ENCODE measurements around the gene MVD. TPM values are rescaled to one million over a fixed set of nuclear protein-coding genes. Genes with fewer than 3 reads are reported as not detected.

MVD gene
- total and polyA plus RNA-seq, 2 of the 13 experiments (the other 11 are each of a cell fraction or from before 2014, with no cell fraction given), result 28.1 to 187 TPM

DNA sequence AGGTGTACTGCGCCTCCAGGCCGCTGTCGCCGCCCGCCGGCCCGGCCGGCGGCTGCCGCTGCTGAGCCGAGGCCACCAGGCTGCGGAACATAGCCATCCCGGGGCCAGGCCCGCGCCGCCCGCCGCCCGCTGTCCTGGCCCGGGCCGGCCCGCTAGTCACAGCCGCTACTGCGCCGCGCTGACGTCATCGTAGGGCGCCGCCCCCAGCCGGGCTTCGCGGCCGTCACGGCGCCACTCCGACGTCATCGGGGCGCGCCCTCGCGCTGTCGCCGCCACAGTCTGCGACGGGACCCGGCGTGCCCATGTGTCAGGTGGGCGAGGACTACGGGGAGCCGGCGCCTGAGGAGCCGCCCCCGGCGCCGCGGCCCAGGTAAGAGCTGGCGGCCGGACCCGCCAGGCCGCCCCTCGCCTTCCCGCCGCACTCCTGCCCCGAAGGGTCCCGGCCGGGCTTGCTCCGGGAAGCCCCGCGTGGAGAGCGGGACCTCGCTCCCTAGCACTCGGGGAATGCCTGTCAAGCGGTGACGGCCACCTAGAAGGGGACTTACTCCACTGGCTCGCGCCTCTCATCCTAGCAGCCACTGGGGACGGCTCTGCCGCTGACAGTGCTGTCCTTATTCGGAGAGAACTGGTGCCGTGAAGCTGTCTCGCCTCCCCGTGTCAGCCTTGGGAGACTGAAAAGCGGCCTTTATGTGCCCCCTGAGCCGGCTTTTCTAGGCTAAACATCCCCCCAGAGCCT lies 43.5 kb upstream of the MVD start, which contains the start of the genes CTU2 and RNF166 (continued):
- TF ChIP-seq ZNF44 (CRISPR knock-in tag; IDR thresholded peaks at IDR 0.05) (peak; percentile 43; the same call in 1 of the 2 replicates), ZNF501 (CRISPR knock-in tag; IDR thresholded peaks at IDR 0.05) (peak; percentile 27), SMARCE1 (IDR thresholded peaks at IDR 0.05; ENCODE audit: borderline replicate concordance) (no peak), AHDC1 (CRISPR knock-in tag; IDR thresholded peaks at IDR 0.05; ENCODE audit: borderline replicate concordance) (no peak), SAFB2 (CRISPR knock-in tag; IDR thresholded peaks at IDR 0.05; ENCODE audit: borderline replicate concordance, low read depth) (peak; percentile 57; the same call in 1 of the 2 replicates), MEIS2 (CRISPR knock-in tag; IDR thresholded peaks at IDR 0.05) (peak; percentile 82; the same call in 1 of the 2 replicates), MED1 (CRISPR knock-in tag; IDR thresholded peaks at IDR 0.05) (peak; percentile 86), ZNF768 (CRISPR knock-in tag; IDR thresholded peaks at IDR 0.05) (peak; percentile 80), IRX3 (CRISPR knock-in tag; IDR thresholded peaks at IDR 0.05; ENCODE audit: borderline replicate concordance, low read depth) (no peak; the same call in 1 of the 2 replicates), SALL2 (CRISPR knock-in tag; IDR thresholded peaks at IDR 0.05) (peak; percentile 97), CHCHD3 (CRISPR knock-in tag; IDR thresholded peaks at IDR 0.05) (peak; percentile 67; the same call in 1 of the 2 replicates), SP4 (CRISPR knock-in tag; IDR thresholded peaks at IDR 0.05) (peak; percentile 92), CCAR2 (optimal IDR thresholded peaks at IDR 0.05; ENCODE audit: low read depth, low read length) (no peak), ZFY (CRISPR knock-in tag; IDR thresholded peaks at IDR 0.05) (peak; percentile 94), ZNF576 (CRISPR knock-in tag; IDR thresholded peaks at IDR 0.05) (no peak), MATR3 (CRISPR knock-in tag; IDR thresholded peaks at IDR 0.05) (no peak), JUNB (CRISPR knock-in tag; IDR thresholded peaks at IDR 0.05; ENCODE audit: borderline replicate concordance) (no peak), ZNF430 (CRISPR knock-in tag; IDR thresholded peaks at IDR 0.05) (peak; percentile 68; the same call in 1 of the 2 replicates)
- TF ChIP-seq, protein P1, sequence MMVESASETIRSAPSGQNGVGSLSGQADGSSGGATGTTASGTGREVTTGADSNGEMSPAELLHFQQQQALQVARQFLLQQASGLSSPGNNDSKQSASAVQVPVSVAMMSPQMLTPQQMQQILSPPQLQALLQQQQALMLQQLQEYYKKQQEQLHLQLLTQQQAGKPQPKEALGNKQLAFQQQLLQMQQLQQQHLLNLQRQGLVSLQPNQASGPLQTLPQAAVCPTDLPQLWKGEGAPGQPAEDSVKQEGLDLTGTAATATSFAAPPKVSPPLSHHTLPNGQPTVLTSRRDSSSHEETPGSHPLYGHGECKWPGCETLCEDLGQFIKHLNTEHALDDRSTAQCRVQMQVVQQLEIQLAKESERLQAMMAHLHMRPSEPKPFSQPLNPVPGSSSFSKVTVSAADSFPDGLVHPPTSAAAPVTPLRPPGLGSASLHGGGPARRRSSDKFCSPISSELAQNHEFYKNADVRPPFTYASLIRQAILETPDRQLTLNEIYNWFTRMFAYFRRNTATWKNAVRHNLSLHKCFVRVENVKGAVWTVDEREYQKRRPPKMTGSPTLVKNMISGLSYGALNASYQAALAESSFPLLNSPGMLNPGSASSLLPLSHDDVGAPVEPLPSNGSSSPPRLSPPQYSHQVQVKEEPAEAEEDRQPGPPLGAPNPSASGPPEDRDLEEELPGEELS (CRISPR knock-in tag; IDR thresholded peaks at IDR 0.05), result peak; percentile 31; the same call in 1 of the 2 replicates
- TF ChIP-seq, protein P2, sequence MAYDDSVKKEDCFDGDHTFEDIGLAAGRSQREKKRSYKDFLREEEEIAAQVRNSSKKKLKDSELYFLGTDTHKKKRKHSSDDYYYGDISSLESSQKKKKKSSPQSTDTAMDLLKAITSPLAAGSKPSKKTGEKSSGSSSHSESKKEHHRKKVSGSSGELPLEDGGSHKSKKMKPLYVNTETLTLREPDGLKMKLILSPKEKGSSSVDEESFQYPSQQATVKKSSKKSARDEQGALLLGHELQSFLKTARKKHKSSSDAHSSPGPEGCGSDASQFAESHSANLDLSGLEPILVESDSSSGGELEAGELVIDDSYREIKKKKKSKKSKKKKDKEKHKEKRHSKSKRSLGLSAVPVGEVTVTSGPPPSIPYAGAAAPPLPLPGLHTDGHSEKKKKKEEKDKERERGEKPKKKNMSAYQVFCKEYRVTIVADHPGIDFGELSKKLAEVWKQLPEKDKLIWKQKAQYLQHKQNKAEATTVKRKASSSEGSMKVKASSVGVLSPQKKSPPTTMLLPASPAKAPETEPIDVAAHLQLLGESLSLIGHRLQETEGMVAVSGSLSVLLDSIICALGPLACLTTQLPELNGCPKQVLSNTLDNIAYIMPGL (CRISPR knock-in tag; IDR thresholded peaks at IDR 0.05; ENCODE audit: borderline replicate concordance in 1 of 2, low read depth in 1 of 2), result peak; percentile 71 to 72; a peak in 2 of 4 replicates

Measured in HepG2 (cell line).